GM21619 (cell line): Measurements from ENCODE around the gene GEMIN8.

Experiments used
- ATAC-seq: cut with Tn5 transposase; IDR thresholded peaks from one replicate; pipeline ENCODE4 v1.9.1; 2021; ENCODE audit not compliant: unreplicated experiment

Gene GEMIN8

GRCh38 chrX:14029425-14030173 lies at the start of gene GEMIN8:
GEMIN8 (minus strand) TSS chrX:14029892; CDS start chrX:14021478, 8,414 bp downstream.
- ATAC-seq, result peak; percentile 76

- ATAC-seq, result no peak
Observed at GRCh38 chrX:14076639-14077038, 46.9 kb upstream of the GEMIN8 start.

- no peak for ATAC-seq
Observed at GRCh38 chrX:14073556-14073955, 43.9 kb upstream of the GEMIN8 start.

GRCh38 chrX:14073071-14073470 lies 43.4 kb upstream of the GEMIN8 start:
- no peak for ATAC-seq

- no peak for ATAC-seq
Observed at GRCh38 chrX:14065800-14066199, 36.1 kb upstream of the GEMIN8 start.

GRCh38 chrX:14064626-14065432 lies 35.1 kb upstream of the GEMIN8 start:
- no peak for ATAC-seq

GRCh38 chrX:14062524-14062923 lies 32.8 kb upstream of the GEMIN8 start:
- ATAC-seq, result no peak

- ATAC-seq, result no peak
Observed at GRCh38 chrX:14056206-14056605, 26.5 kb upstream of the GEMIN8 start.

- no peak for ATAC-seq
Observed at GRCh38 chrX:14051416-14051815, 21.7 kb upstream of the GEMIN8 start.

GRCh38 chrX:14050709-14051108 lies 21.0 kb upstream of the GEMIN8 start:
- no peak for ATAC-seq

- ATAC-seq, result no peak
Observed at GRCh38 chrX:14043209-14043608, 13.5 kb upstream of the GEMIN8 start.

GRCh38 chrX:14039344-14039743 lies 9.7 kb upstream of the GEMIN8 start:
- no peak for ATAC-seq

- ATAC-seq, result no peak
Observed at GRCh38 chrX:14038375-14039085, 8.8 kb upstream of the GEMIN8 start.

- no peak for ATAC-seq
Observed at GRCh38 chrX:14032406-14032805, 2.7 kb upstream of the GEMIN8 start.

- ATAC-seq, result no peak
Observed at GRCh38 chrX:14030174-14030530, 460 bp upstream of the GEMIN8 start.

- ATAC-seq, result no peak
Observed at GRCh38 chrX:14029039-14029424, 660 bp downstream of the GEMIN8 start.

GRCh38 chrX:14028473-14028872 lies 1.2 kb downstream of the GEMIN8 start:
- ATAC-seq, result no peak

- ATAC-seq, result peak; percentile 44
Observed at GRCh38 chrX:14027511-14028019, 2.1 kb downstream of the GEMIN8 start.

GRCh38 chrX:14027036-14027435 lies 2.7 kb downstream of the GEMIN8 start:
- ATAC-seq, result no peak

- ATAC-seq, result no peak
Observed at GRCh38 chrX:14026121-14026520, 3.6 kb downstream of the GEMIN8 start.

GRCh38 chrX:14022019-14022418 lies 7.7 kb downstream of the GEMIN8 start:
- no peak for ATAC-seq

GRCh38 chrX:14017399-14017798 lies 12.3 kb downstream of the GEMIN8 start:
- no peak for ATAC-seq
